PFSK-1 (cell line): ENCODE measurements around the gene COL25A1.

Source experiments
- POLR2AphosphoS5 ChIP-seq: IDR thresholded peaks from 2 replicates; pipeline ENCODE4 v1.6.1; 2012; ENCODE audit warnings: low read depth, mild to moderate bottlenecking, control low read depth, low read length, moderate library complexity
- REST ChIP-seq, 2 experiments: IDR thresholded peaks; 2 replicates each; pipeline versions ENCODE4 v1.6.1 to v1.8.0; 2011 to 2012; ENCODE audit warnings: low read depth in 2 of 2, low read length in 2 of 2, control low read depth in 1 of 2, inconsistent platforms in 1 of 2, mild to moderate bottlenecking in 1 of 2, moderate library complexity in 1 of 2; ENCODE audit not compliant: insufficient read depth in 1 of 2

GRCh38 chr4:109294468-109295020, 7.9 kb downstream of the COL25A1 start:
- TF ChIP-seq POLR2AphosphoS5 (no peak), REST (IDR thresholded peaks at IDR 0.05; ENCODE audit: insufficient read depth in 1 of 2, low read depth in 2 of 2, low read length in 2 of 2) (no peak)
